PC-3 (cell line): ENCODE data around the gene ZDHHC5.

Experiments used
- EZH2phosphoT487 ChIP-seq: fragments of 300-600 bp; sonication (generic); IDR thresholded peaks from 2 replicates; pipeline ENCODE4 v1.6.1; 2018; ENCODE audit warnings: mild to moderate bottlenecking, antibody characterized with exemption, low read length, borderline replicate concordance
- TF ChIP-seq, protein P1 (sequence below): fragments of 300-600 bp; sonication (generic); conservative IDR thresholded peaks from 2 replicates; pipeline ENCODE4 v1.5.1; 2017; ENCODE audit warnings: antibody characterized with exemption, low read depth, mild to moderate bottlenecking, low read length

DNA sequence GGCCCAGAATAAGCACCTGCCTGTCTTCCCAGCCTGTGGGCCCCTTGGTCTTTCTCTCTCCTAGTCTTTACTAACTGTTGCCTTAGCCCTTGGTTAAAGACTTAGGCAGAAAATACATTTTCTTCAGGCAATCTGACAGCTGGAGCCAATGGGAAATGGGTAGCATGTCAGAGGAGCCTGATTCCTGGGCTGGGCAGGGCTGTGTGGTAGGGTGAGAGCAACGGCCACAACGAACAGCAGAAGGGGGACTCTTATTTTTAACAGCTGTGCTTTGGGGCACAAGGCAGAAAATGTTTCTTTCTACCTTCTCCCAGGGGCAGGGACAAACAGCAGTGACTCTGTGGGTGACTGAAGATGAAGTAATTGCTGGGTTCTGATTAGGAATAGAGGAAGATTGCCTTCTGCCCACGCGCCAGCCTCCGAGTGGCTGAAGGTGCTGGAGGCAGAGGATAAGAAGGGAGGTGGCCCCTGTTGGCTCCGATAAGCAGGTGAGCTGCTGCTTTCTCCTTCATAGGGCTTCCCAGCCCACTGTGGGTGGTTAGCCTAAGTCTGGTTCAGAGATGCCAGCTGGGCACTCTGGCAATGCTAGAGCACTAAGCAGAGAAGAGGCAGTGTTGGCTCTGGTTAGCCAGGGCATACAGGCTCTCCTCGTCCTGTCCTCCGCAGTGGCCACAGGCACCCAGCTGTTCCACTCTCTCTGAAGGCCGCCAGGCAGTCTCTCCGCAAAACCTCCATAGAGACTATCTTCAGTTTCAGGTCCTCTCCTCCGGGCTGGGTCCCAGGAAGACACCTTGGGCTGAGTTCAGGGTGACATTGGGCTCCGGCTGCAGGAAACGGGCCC is 19.7 kb upstream of the ZDHHC5 start:
- TF ChIP-seq, protein P1, sequence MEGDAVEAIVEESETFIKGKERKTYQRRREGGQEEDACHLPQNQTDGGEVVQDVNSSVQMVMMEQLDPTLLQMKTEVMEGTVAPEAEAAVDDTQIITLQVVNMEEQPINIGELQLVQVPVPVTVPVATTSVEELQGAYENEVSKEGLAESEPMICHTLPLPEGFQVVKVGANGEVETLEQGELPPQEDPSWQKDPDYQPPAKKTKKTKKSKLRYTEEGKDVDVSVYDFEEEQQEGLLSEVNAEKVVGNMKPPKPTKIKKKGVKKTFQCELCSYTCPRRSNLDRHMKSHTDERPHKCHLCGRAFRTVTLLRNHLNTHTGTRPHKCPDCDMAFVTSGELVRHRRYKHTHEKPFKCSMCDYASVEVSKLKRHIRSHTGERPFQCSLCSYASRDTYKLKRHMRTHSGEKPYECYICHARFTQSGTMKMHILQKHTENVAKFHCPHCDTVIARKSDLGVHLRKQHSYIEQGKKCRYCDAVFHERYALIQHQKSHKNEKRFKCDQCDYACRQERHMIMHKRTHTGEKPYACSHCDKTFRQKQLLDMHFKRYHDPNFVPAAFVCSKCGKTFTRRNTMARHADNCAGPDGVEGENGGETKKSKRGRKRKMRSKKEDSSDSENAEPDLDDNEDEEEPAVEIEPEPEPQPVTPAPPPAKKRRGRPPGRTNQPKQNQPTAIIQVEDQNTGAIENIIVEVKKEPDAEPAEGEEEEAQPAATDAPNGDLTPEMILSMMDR, result no peak
- no peak for TF ChIP-seq EZH2phosphoT487
